Gastroesophageal sphincter (tissue), 4 donors: ENCODE results near the gene ACOT7. TPM values are rescaled to one million over a fixed set of nuclear protein-coding genes. Genes with fewer than 3 reads are reported as not detected.
A peak's percentile ranks its signal among the peaks of the same experiment; 100 is the strongest.

Experiments
- ATAC-seq: fragments of 150-250 bp; one replicate; pipeline ENCODE4 v1.9.1; 2016; ENCODE audit warnings: mild to moderate bottlenecking, moderate library complexity
- H3K27ac ChIP-seq, 4 donors: fragments of 200-600 bp; sonication (generic) in 3 of 4; 1 replicate in 3 of 4; 2 replicates in 1 of 4; pipeline ENCODE4 v1.5.1; 2016 to 2019
- H3K27me3 ChIP-seq: fragments of 200-600 bp; sonication (generic); one replicate; pipeline ENCODE4 v1.5.1; 2019
- H3K36me3 ChIP-seq, 2 donors: fragments of 200-600 bp; sonication (generic); one replicate each; pipeline ENCODE4 v1.5.1; 2019; ENCODE audit warnings: control low read depth in 1 of 2
- H3K4me1 ChIP-seq, 3 donors: fragments of 200-600 bp; sonication (generic); 1 replicate in 2 of 3; 2 replicates in 1 of 3; pipeline ENCODE4 v1.5.1; 2016 to 2019; ENCODE audit warnings: control low read depth in 2 of 3
- H3K4me3 ChIP-seq, 2 donors: fragments of 200-600 bp; sonication (generic); one replicate each; pipeline ENCODE4 v1.5.1; 2019; ENCODE audit warnings: mild to moderate bottlenecking in 1 of 2, moderate library complexity in 1 of 2
- H3K9me3 ChIP-seq, 3 donors: fragments of 200-600 bp; sonication (generic); one replicate each; pipeline ENCODE4 v1.5.1; 2017 to 2019; ENCODE audit warnings: control low read depth in 2 of 3
- CTCF ChIP-seq, 4 experiments: fragments of 200-600 bp in 2 of 4; fragments of 450-650 bp in 2 of 4; sonication (generic) in 1 of 4; IDR thresholded peaks; one replicate each; pipeline ENCODE4 v1.5.1; 2017 to 2019; ENCODE audit warnings: antibody characterized with exemption in 4 of 4, mild to moderate bottlenecking in 2 of 4, moderate library complexity in 2 of 4
- EP300 ChIP-seq: sonication (generic); formaldehyde crosslinking; IDR thresholded peaks from one replicate; pipeline ENCODE4 v1.6.1; 2017; ENCODE audit warnings: antibody characterized with exemption, mild to moderate bottlenecking
- POLR2A ChIP-seq, 2 donors: fragments of 450-650 bp; IDR thresholded peaks; one replicate each; pipeline ENCODE4 v1.6.1; 2017; ENCODE audit warnings: antibody characterized with exemption in 2 of 2, mild to moderate bottlenecking in 2 of 2, moderate library complexity in 1 of 2
- POLR2AphosphoS5 ChIP-seq: sonication (generic); formaldehyde crosslinking; IDR thresholded peaks from one replicate; pipeline ENCODE4 v1.6.1; 2017; ENCODE audit warnings: antibody characterized with exemption
- WGBS, 2 donors: methylation state at CpG; one replicate each; pipeline ENCODE4 v1.1.5; 2018; ENCODE audit warnings: low coverage in 1 of 2; 5-methylcytosine and 5-hydroxymethylcytosine counted together
- total RNA-seq, 4 donors: library from RNA; depleted of rRNA; stranded (reverse); fragments of >200 nt; gene quantifications; one replicate each; pipeline ENCODE4 v1.1.0, GENCODE V29; 2016

ACOT7 gene
- total RNA-seq, 4 donors from 2014 or later, result 22.3 to 32.5 (median 25.0) TPM

DNA sequence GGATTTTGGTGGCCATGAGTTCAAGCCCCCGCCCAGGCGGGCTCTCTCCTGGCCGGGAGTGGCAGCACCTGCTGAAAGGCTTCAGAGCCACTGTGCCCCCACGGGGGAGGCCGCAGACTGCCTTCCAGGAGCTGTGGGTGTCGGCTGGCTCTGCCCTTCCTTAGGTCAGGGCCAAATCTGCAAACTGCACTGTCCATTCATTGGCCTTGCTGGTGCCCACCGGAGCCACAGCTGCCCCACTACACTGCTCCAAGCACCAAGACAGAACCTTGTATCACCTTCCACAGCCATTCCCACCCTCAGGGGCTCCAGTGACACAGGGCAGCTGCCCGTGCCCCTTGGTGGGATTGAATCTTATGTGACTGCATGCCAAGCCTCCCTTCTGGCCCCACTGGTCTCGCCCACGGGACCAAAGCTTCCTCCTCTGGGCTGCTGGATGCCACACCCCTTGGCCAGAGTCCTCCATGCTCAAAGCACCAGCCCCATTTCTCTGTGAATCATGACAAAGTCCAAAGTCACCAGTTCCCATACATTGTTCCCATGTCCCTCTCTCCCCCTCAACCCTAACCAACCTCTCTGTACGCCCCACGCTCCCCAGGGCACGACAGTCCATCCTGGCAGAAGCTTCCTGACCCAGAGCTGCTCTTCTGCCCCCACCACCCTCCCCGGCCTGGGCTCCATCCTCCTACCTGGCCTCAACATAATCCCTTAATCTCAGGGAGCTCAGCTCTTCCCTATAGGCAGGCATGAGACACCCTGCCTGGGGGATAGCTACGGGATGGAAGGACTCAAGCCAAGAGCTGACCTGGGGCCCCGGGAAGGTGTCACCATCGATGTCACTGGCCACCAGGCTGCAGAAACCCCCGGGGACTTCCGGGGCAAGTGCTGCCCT lies 111.8 kb downstream of the ACOT7 start:
- no peaks in the 10 kb centered on the region for H3K9me3 ChIP-seq
- WGBS, 2 donors, result 81 to 90% methylated on average over 7 to 11 of the region's 19 CpGs
- no peaks in the 10 kb centered on the region for H3K27me3 ChIP-seq
- TF ChIP-seq POLR2AphosphoS5, result no peak
- no peak for TF ChIP-seq POLR2A (IDR thresholded peaks at IDR 0.05)
- TF ChIP-seq EP300, result no peak
- TF ChIP-seq CTCF (IDR thresholded peaks at IDR 0.05), result no peak
- H3K4me3 ChIP-seq, result no peak overlapping the region
- H3K27ac ChIP-seq, result no peak overlapping the region
- ATAC-seq, result no peak
- H3K36me3 ChIP-seq, result no peaks in the 10 kb centered on the region
- H3K4me1 ChIP-seq, result peaks cover 0 to 3% (median 1%) of the 10 kb centered on the region in 3 donors

GRCh38 chr1:6280761-6281451 lies 112.7 kb downstream of the ACOT7 start:
- Histone ChIP-seq H3K4me1 (peaks cover 0 to 12% (median 10%) of the 10 kb centered on the region in 3 donors), H3K27me3 (no peaks in the 10 kb centered on the region), H3K4me3 (no peak overlapping the region), H3K36me3 (no peaks in the 10 kb centered on the region), H3K27ac (no peak overlapping the region), H3K9me3 (no peaks in the 10 kb centered on the region)
- ATAC-seq, result no peak
- peak in 2 of 4 experiments; percentile 17 to 53 for TF ChIP-seq CTCF (IDR thresholded peaks at IDR 0.05)
- TF ChIP-seq POLR2AphosphoS5, result no peak
- TF ChIP-seq EP300, result no peak
- no peak for TF ChIP-seq POLR2A (IDR thresholded peaks at IDR 0.05)
- 75 to 80% methylated on average over 1 to 2 of the region's 33 CpGs for WGBS, 2 donors

DNA sequence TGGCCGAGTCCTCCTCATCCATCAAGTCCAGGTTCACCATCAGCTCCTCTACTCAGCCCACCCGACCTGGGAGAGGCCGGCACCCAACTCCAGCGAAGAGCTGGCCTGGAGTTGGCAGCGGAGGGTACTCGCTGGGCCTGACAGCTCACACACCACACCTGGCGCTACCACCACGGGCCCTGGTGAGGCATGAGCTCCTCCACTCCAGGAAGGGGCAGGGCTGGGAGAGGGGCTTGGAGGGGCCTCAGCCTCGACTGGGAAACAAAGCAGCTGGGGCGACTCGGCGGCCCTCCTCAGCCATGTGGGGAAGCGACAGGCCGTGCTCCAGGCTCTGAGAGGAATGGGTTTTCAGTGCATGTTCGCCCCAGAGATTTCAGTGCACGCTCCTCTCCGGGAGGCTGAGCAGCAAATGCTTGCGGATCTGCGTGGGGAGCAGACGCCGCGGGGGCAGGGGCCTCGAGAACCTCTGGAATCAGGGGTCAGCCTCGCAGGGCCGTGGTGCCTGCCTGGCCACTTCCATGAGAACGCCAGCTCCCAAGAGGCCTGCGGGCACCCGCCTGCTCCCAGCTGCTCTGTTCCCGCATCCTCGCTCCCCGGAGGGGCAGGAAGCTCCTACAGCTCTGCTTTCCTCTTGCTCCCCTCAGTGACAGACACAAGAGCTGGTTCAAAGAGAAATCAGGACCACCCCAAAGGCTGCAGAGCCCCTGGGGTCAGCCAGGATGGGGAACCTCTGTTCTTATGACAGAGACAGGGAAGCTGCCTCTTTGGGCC lies 113.8 kb downstream of the ACOT7 start:
- WGBS, 2 donors, result no CpG with 5 or more reads among the region's 31 CpGs
- ATAC-seq, result no peak

GRCh38 chr1:6279066-6279465 lies 114.5 kb downstream of the ACOT7 start:
- 90% methylated on average over 7 to 10 of the region's 10 CpGs for WGBS, 2 donors

More for the DNA sequence above, 113.8 kb downstream of the ACOT7 start:
- H3K9me3 ChIP-seq, result no peaks in the 10 kb centered on the region
- TF ChIP-seq EP300 (no peak), POLR2AphosphoS5 (no peak), POLR2A (IDR thresholded peaks at IDR 0.05) (no peak), CTCF (IDR thresholded peaks at IDR 0.05) (no peak)
- H3K27ac ChIP-seq, result no peak overlapping the region
- H3K4me3 ChIP-seq, result no peak overlapping the region
- peaks cover 0 to 15% (median 12%) of the 10 kb centered on the region in 3 donors for H3K4me1 ChIP-seq
- H3K27me3 ChIP-seq, result no peaks in the 10 kb centered on the region
- H3K36me3 ChIP-seq, result no peaks in the 10 kb centered on the region

More at GRCh38 chr1:6279066-6279465, 114.5 kb downstream of the ACOT7 start:
- TF ChIP-seq CTCF (IDR thresholded peaks at IDR 0.05), result no peak
- no peaks in the 10 kb centered on the region for H3K9me3 ChIP-seq
- no peaks in the 10 kb centered on the region for H3K27me3 ChIP-seq
- no peak overlapping the region for H3K27ac ChIP-seq
- no peak overlapping the region for H3K4me3 ChIP-seq
- H3K36me3 ChIP-seq, result no peaks in the 10 kb centered on the region
- peaks cover 0 to 15% (median 12%) of the 10 kb centered on the region in 3 donors for H3K4me1 ChIP-seq
- ATAC-seq, result no peak
